Ovary (tissue), 3 donors: ENCODE measurements around the gene LCLAT1.

Source experiments
- EP300 ChIP-seq: sonication (generic); formaldehyde crosslinking; IDR thresholded peaks from one replicate; pipeline ENCODE4 v1.6.1; 2017; ENCODE audit warnings: antibody characterized with exemption
- POLR2A ChIP-seq: fragments of 450-650 bp; IDR thresholded peaks from one replicate; pipeline ENCODE4 v1.6.1; 2017; ENCODE audit warnings: antibody characterized with exemption, mild to moderate bottlenecking, moderate library complexity
- TF ChIP-seq, protein P1 (sequence below), 3 donors: fragments of 450-650 bp in 2 of 3; fragments of 200-600 bp in 1 of 3; IDR thresholded peaks; one replicate each; pipeline versions ENCODE4 v1.5.1 to v1.8.0; 2016 to 2022; ENCODE audit warnings: antibody characterized with exemption in 3 of 3, mild to moderate bottlenecking in 1 of 3
- donor health status: DM: no; HTN: no; CAD: no.

DNA sequence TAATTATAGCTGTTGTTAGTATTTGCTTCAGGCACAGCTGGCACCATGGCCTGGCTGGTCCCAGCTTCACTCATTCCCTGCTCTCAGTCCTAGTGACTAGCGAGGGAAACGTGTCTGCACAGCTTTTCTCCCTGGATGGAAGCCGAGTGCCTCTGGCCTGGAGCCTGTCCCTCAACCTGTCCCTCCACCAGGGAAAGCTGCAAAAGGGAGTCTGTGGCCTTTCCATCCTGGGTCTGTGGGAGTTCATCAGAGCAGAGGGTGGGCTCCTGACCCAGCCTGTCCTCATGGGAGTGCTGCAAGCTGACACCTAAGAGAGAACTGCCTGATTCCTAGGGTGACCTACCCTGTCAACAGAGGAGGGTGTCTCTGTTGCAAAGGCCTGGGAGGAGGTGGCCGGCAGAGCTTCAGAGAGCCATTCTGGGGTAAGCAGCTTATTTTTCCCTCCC, 241.9 kb downstream of the LCLAT1 start:
- TF ChIP-seq, protein P1, sequence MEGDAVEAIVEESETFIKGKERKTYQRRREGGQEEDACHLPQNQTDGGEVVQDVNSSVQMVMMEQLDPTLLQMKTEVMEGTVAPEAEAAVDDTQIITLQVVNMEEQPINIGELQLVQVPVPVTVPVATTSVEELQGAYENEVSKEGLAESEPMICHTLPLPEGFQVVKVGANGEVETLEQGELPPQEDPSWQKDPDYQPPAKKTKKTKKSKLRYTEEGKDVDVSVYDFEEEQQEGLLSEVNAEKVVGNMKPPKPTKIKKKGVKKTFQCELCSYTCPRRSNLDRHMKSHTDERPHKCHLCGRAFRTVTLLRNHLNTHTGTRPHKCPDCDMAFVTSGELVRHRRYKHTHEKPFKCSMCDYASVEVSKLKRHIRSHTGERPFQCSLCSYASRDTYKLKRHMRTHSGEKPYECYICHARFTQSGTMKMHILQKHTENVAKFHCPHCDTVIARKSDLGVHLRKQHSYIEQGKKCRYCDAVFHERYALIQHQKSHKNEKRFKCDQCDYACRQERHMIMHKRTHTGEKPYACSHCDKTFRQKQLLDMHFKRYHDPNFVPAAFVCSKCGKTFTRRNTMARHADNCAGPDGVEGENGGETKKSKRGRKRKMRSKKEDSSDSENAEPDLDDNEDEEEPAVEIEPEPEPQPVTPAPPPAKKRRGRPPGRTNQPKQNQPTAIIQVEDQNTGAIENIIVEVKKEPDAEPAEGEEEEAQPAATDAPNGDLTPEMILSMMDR (IDR thresholded peaks at IDR 0.05) = no peak
- no peak for TF ChIP-seq POLR2A
- no peak for TF ChIP-seq EP300
